Measurements from ENCODE around the gene CRYZL1.

GRCh38 chr21:33651965-33652680 lies 10.6 kb upstream of the CRYZL1 start:
- no peak for TF ChIP-seq CHD1 (IDR thresholded peaks at IDR 0.05; ENCODE audit: low read depth, low read length)
- TF ChIP-seq POLR2A (IDR thresholded peaks at IDR 0.05; ENCODE audit: control extremely low read depth in 1 of 2, low read depth in 2 of 2, low read length in 2 of 2), result no peak

Data from H1 (cell line).